Fibroblast of villous mesenchyme (primary cell): ENCODE data around the gene SYTL1. TPM values are rescaled to one million over a fixed set of nuclear protein-coding genes. Genes with fewer than 3 reads are reported as not detected.

Experiments used
- DNase-seq: peaks from one replicate; pipeline ENCODE4 v3.0.0-alpha.2; 2010; ENCODE audit warnings: low read depth
- H3K4me3 ChIP-seq: 2 replicates; pipeline ENCODE4 v1.5.1; 2011; ENCODE audit warnings: low read depth, mild to moderate bottlenecking, low read length
- total RNA-seq: library from RNA; depleted of rRNA; stranded (reverse); fragments of >200 nt; gene quantifications from 2 replicates; pipeline ENCODE4 v1.2.3, GENCODE V29; 2012
- TF ChIP-seq, protein P1 (sequence below): IDR thresholded peaks from 2 replicates; pipeline ENCODE4 v1.5.1; 2012; ENCODE audit warnings: low read depth, mild to moderate bottlenecking, low read length; ENCODE audit not compliant: insufficient read depth

Gene SYTL1
- total RNA-seq, 1 donor: under 0.01 TPM

DNA sequence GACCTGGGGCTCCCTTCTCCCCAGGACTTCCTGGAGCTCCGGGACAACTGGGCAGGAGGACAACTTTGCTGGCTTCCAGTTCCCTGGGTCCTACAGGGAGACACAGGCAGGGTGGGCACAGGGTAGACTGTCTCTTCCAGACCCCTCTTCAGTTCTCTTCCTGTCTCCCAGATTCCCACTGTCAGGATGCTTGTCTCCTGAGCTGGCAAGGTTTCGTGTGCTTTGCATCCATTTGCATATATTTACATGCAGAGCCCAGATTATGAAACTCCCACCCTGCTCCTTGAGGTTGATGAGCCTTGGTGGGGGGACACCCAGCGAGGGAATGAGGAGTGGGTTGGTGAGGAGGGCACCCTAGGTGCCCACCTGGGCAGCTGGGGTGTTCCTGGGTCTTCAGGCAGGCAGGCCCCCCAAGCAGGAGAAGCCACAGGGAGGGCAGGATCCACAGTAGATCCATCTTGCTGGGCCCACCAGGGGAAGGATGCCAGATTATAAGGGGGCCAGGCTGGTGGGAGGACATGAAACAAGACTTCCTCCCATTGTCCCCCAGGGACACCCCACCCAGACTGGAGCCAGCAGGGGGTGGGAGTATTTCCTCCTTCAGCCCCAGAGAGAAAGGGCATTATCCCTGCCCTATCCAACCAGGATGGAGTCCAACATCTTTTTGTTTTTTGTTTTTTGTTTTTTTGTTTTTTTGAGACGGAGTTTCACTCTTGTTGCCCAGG lies 32.7 kb downstream of the SYTL1 start, which contains the start of gene FCN3:
TSS of gene FCN3 (minus strand) at position 463 of the 725 bp plus-strand sequence. CDS start at position 457, 6 bp downstream.
- TF ChIP-seq, protein P1, sequence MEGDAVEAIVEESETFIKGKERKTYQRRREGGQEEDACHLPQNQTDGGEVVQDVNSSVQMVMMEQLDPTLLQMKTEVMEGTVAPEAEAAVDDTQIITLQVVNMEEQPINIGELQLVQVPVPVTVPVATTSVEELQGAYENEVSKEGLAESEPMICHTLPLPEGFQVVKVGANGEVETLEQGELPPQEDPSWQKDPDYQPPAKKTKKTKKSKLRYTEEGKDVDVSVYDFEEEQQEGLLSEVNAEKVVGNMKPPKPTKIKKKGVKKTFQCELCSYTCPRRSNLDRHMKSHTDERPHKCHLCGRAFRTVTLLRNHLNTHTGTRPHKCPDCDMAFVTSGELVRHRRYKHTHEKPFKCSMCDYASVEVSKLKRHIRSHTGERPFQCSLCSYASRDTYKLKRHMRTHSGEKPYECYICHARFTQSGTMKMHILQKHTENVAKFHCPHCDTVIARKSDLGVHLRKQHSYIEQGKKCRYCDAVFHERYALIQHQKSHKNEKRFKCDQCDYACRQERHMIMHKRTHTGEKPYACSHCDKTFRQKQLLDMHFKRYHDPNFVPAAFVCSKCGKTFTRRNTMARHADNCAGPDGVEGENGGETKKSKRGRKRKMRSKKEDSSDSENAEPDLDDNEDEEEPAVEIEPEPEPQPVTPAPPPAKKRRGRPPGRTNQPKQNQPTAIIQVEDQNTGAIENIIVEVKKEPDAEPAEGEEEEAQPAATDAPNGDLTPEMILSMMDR: no peak
- DNase-seq: no peak
- H3K4me3 ChIP-seq: no peak within 1 kb of the TSS

DNA sequence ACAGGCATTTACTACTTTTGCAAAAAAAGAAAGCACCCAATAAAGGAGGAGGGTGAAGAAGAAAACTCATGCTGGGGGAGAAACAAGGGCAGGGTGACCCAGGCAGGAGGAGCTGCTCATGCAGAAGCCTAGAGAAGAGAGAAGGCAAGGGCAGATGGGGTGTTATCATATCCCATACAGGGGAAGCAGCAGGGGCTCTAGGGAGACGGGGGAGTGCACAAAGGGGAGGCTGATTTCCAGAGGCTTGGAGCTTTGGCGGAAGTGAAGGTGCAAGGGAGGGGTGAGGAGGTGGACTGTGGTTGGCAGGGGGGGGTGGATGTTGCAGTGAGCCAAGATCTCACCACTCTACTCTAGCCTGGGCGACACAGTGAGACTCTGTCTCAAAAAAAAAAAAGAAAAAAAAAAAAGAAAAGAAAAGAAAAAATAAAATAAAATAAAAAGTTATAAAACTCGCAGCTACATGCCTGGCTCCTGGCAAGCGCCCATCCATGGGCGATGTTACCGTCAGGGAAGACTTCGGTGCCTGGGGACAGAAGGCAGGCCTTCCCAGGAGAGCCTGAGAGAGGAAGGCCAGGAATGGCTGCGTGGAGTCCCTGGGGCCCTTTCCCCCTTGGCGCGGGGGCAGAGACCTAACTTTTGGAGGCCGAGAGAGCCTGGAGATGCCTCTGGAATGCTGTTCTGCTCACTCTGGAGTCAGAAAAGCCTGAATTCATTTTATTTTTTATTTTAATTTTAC lies 36.1 kb downstream of the SYTL1 start:
- no peak for DNase-seq
- TF ChIP-seq, protein P1: no peak
- H3K4me3 ChIP-seq: no peak overlapping the region

DNA sequence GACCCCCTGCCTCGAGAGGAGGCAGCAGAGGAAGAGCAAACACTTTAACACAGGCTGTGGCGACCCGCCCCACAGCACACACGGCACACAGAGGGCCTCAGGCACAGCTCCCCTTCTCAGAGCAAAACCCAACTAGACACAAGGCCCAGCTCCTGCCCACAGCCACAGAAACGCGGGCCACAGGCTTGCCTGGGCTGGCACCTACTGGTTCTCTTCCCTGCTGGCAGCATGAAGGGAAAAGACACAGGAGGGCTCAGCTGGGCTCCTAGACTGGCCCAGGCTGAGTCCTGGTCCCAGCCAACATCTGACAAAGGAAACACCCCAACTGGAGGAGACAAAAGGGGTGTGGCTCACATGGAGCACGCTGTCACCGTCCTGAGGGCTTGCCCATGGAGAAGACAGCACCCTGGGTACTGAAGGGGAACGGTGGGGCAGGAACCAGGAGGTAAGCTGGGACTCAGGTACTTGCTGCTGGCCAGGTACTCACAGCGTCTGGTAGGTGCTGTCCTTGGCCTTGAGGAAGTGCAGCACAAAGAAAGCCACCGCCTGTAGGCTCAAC lies 37.8 kb downstream of the SYTL1 start:
- no peak for DNase-seq
- no peak overlapping the region for H3K4me3 ChIP-seq
- TF ChIP-seq, protein P1: no peak

DNA sequence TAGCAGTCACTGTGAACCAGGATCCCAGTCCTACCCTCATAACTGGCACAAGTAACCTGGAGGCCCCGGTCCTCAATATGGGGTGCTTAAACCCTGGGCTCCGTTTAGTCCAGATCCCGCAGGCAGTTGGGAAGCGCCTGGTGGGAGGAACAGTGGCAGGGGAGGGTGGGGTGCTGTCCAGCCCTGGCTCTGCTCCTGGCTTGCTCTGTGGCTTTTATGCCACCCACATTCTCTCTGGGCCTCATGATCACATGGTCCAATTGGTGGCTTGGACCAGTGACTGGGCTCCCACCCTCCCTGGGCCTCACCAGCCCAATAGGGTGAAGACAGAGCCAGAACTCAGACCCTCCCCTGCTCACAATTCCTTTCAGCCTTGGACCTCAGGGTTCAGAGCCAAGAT lies 38.4 kb downstream of the SYTL1 start:
- TF ChIP-seq, protein P1: no peak
- DNase-seq: no peak
- H3K4me3 ChIP-seq: no peak overlapping the region

DNA sequence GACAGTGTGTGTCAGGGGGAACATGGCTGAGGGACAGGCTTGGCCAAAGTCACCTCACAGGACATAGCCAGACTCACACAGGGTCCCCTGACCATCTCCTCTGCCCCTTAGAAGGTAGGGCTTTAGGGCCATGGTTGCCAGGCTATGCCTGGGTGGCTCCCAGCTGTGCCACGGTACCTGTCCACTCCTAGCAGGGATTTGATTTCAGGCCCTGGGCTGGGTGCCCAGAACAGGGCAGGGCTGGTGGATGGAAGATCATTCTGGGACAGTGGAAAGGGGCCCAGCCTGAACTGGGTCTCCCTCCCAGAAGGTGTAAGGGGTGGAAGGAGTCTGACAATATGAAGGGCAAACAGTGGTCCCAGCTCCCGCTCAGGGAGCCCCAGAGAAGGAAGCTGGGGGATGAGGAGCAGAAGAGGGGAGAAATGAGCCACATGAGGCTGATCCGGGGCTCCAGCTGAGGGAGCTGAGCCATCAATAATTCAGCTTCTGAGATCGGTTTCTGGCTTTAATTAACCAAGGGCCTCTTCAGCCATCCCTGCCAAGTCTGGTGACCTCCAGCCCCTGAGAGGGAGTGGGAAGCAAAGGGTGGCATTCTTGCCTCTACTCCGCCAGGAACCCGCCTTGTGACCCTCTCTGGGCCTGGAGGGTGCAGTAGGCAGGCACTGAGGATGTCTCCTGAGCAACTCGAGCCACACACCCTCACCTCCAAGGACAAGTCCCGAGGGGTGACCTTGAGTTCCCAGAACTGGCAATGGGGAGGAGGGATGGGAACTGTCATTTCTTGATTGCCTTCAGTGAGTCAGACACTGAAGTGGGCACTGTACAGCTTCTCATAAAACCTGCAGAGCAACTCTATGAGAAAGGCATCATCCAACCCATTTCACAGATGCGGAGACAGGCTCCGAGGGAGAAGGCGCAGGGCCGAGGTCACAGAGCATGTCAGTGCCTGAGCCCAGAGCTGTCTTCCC lies 39.2 kb downstream of the SYTL1 start:
- no peak overlapping the region for H3K4me3 ChIP-seq
- DNase-seq: no peak
- TF ChIP-seq, protein P1: no peak
